H9 (cell line): Measurements from ENCODE around the gene CSNK1A1. TPM values are rescaled to one million over a fixed set of nuclear protein-coding genes. Genes with fewer than 3 reads are reported as not detected.
A peak's percentile ranks its signal among the peaks of the same experiment; 100 is the strongest.

ENCODE experiments used
- DNase-seq: peaks from one replicate; pipeline ENCODE4 v3.0.0-alpha.2; 2017
- H2AFZ ChIP-seq: one replicate; pipeline ENCODE4 v1.6.1; 2013; ENCODE audit warnings: mild to moderate bottlenecking, low read length, control low read depth, moderate library complexity
- H2AK5ac ChIP-seq: 2 replicates; pipeline ENCODE4 v1.6.1; 2013; ENCODE audit warnings: low read length, control low read depth, mixed read lengths; ENCODE audit not compliant: insufficient read length
- H2BK120ac ChIP-seq: one replicate; pipeline ENCODE4 v1.6.1; 2013; ENCODE audit warnings: low read depth, mild to moderate bottlenecking, low read length, control low read depth, inconsistent platforms; ENCODE audit not compliant: poor library complexity, severe bottlenecking
- H2BK12ac ChIP-seq: 2 replicates; pipeline ENCODE4 v1.6.1; 2013; ENCODE audit warnings: low read length, control low read depth, mixed read lengths, low read depth; ENCODE audit not compliant: insufficient read length
- H2BK15ac ChIP-seq: 2 replicates; pipeline ENCODE4 v1.6.1; 2013; ENCODE audit warnings: low read depth, low read length, control low read depth
- H2BK20ac ChIP-seq: one replicate; pipeline ENCODE4 v1.6.1; 2013; ENCODE audit warnings: low read depth, mild to moderate bottlenecking, low read length, control low read depth, inconsistent platforms; ENCODE audit not compliant: poor library complexity, severe bottlenecking
- H2BK5ac ChIP-seq: 2 replicates; pipeline ENCODE4 v1.6.1; 2013; ENCODE audit warnings: low read length, control low read depth, mixed read lengths; ENCODE audit not compliant: insufficient read length
- H3K14ac ChIP-seq: 2 replicates; pipeline ENCODE4 v1.6.1; 2013; ENCODE audit warnings: low read length, control low read depth; ENCODE audit not compliant: insufficient read depth
- H3K18ac ChIP-seq: 2 replicates; pipeline ENCODE4 v1.6.1; 2013; ENCODE audit warnings: low read depth, mild to moderate bottlenecking, mixed read lengths, low read length, control low read depth; ENCODE audit not compliant: insufficient read length
- H3K23ac ChIP-seq: 2 replicates; pipeline ENCODE4 v1.6.1; 2013; ENCODE audit warnings: low read length, control low read depth, mixed read lengths, low read depth; ENCODE audit not compliant: insufficient read length
- H3K23me2 ChIP-seq: 2 replicates; pipeline ENCODE4 v1.6.1; 2013; ENCODE audit warnings: low read depth, mild to moderate bottlenecking, mixed read lengths, low read length, control low read depth; ENCODE audit not compliant: insufficient read length, poor library complexity, severe bottlenecking
- H3K27ac ChIP-seq: 2 replicates; pipeline ENCODE4 v1.5.1; 2013; ENCODE audit warnings: low read length, control low read depth, mixed read lengths, low read depth; ENCODE audit not compliant: insufficient read length
- H3K27me3 ChIP-seq: 2 replicates; pipeline ENCODE4 v1.6.1; 2013; ENCODE audit warnings: low read length, control low read depth, inconsistent platforms; ENCODE audit not compliant: insufficient read depth
- H3K4ac ChIP-seq: 2 replicates; pipeline ENCODE4 v1.6.1; 2013; ENCODE audit warnings: low read depth, mild to moderate bottlenecking, control low read depth, inconsistent platforms, low read length, moderate library complexity
- H3K4me1 ChIP-seq: 2 replicates; pipeline ENCODE4 v1.6.1; 2013; ENCODE audit warnings: low read length, control low read depth, inconsistent platforms; ENCODE audit not compliant: insufficient read depth
- H3K4me2 ChIP-seq: 2 replicates; pipeline ENCODE4 v1.6.1; 2013; ENCODE audit warnings: low read length, control low read depth, mixed read lengths; ENCODE audit not compliant: insufficient read length, insufficient read depth
- H3K56ac ChIP-seq: 2 replicates; pipeline ENCODE4 v1.6.1; 2013; ENCODE audit warnings: low read depth, mild to moderate bottlenecking, mixed read lengths, low read length, control low read depth; ENCODE audit not compliant: insufficient read length
- H3K79me1 ChIP-seq: 2 replicates; pipeline ENCODE4 v1.6.1; 2013; ENCODE audit warnings: low read depth, mild to moderate bottlenecking, moderate library complexity, low read length, control low read depth, inconsistent platforms; ENCODE audit not compliant: insufficient read depth, poor library complexity, severe bottlenecking
- H3K79me2 ChIP-seq: 2 replicates; pipeline ENCODE4 v1.6.1; 2013; ENCODE audit warnings: low read length, control low read depth, inconsistent platforms; ENCODE audit not compliant: insufficient read depth
- H3K9ac ChIP-seq: 2 replicates; pipeline ENCODE4 v1.6.1; 2013; ENCODE audit warnings: low read length, control low read depth, mixed read lengths; ENCODE audit not compliant: insufficient read length; ENCODE audit errors: extremely low read depth
- H3K9me3 ChIP-seq: one replicate; pipeline ENCODE4 v1.6.1; 2013; ENCODE audit warnings: low read depth, low read length, inconsistent platforms; ENCODE audit not compliant: control insufficient read depth
- H3T11ph ChIP-seq: one replicate; pipeline ENCODE4 v1.6.1; 2013; ENCODE audit warnings: mild to moderate bottlenecking, low read length, control low read depth, inconsistent platforms
- H4K20me1 ChIP-seq: one replicate; pipeline ENCODE4 v1.6.1; 2013; ENCODE audit not compliant: control insufficient read depth, insufficient read length, insufficient read depth
- H4K5ac ChIP-seq: 2 replicates; pipeline ENCODE4 v1.6.1; 2013; ENCODE audit warnings: low read depth, mild to moderate bottlenecking, mixed read lengths, low read length, control low read depth; ENCODE audit not compliant: insufficient read length
- H4K8ac ChIP-seq: replicated peaks from 2 replicates; pipeline ENCODE4 v1.6.1; 2013; ENCODE audit warnings: low read length, control low read depth, mixed read lengths, low read depth; ENCODE audit not compliant: insufficient read length
- H4K91ac ChIP-seq: 2 replicates; pipeline ENCODE4 v1.6.1; 2013; ENCODE audit warnings: low read depth, mild to moderate bottlenecking, moderate library complexity, mixed read lengths, low read length, control low read depth; ENCODE audit not compliant: insufficient read length
- H3K27ac Mint-ChIP-seq, 3 experiments: 2 replicates in 2 of 3; 3 replicates in 1 of 3; pipeline ENCODE4 v1.8.0; 2020 to 2021; ENCODE audit warnings: mixed read lengths in 3 of 3, mild to moderate bottlenecking in 1 of 3, moderate library complexity in 1 of 3
- H3K27me3 Mint-ChIP-seq: 2 replicates; pipeline ENCODE4 v1.8.0; 2021; ENCODE audit warnings: low read depth, mild to moderate bottlenecking, moderate library complexity, mixed read lengths
- H3K36me3 Mint-ChIP-seq, 3 experiments: 2 replicates in 2 of 3; 3 replicates in 1 of 3; pipeline ENCODE4 v1.8.0; 2020 to 2021; ENCODE audit warnings: low read depth in 3 of 3, mixed read lengths in 3 of 3; ENCODE audit not compliant: insufficient read depth in 1 of 3
- H3K4me1 Mint-ChIP-seq, 2 experiments: 2 replicates each; pipeline ENCODE4 v1.8.0; 2020; ENCODE audit warnings: mixed read lengths in 2 of 2
- H3K4me3 Mint-ChIP-seq, 2 experiments: 2 replicates in 1 of 2; 3 replicates in 1 of 2; pipeline ENCODE4 v1.8.0; 2020 to 2021; ENCODE audit warnings: mild to moderate bottlenecking in 2 of 2, mixed read lengths in 2 of 2, moderate library complexity in 1 of 2
- H3K9me3 Mint-ChIP-seq, 2 experiments: 2 replicates in 1 of 2; 3 replicates in 1 of 2; pipeline ENCODE4 v1.8.0; 2020; ENCODE audit warnings: mild to moderate bottlenecking in 2 of 2, mixed read lengths in 2 of 2, moderate library complexity in 1 of 2
- WGBS: extraction: QIAGEN DNeasy Blood & Tissue Kit; methylation state at CpG from one replicate; pipeline ENCODE4 v1.1.7; 2013; ENCODE audit warnings: missing lambda C conversion rate, low lambda C conversion rate, mixed read lengths; ENCODE audit not compliant: insufficient read length; ENCODE audit errors: extremely low coverage; 5-methylcytosine and 5-hydroxymethylcytosine counted together
- total RNA-seq: library from RNA; stranded (reverse); gene quantifications from 2 replicates; pipeline ENCODE4 v1.2.1, GENCODE V29; 2021
- TF ChIP-seq, protein P1 (sequence below): fragments of 200-600 bp; sonication (generic); conservative IDR thresholded peaks from 3 replicates; pipeline ENCODE4 v1.8.0; 2021; ENCODE audit warnings: antibody characterized with exemption, mild to moderate bottlenecking

Gene CSNK1A1
- total RNA-seq, 1 experiment from 2014 or later, result 310 TPM

DNA sequence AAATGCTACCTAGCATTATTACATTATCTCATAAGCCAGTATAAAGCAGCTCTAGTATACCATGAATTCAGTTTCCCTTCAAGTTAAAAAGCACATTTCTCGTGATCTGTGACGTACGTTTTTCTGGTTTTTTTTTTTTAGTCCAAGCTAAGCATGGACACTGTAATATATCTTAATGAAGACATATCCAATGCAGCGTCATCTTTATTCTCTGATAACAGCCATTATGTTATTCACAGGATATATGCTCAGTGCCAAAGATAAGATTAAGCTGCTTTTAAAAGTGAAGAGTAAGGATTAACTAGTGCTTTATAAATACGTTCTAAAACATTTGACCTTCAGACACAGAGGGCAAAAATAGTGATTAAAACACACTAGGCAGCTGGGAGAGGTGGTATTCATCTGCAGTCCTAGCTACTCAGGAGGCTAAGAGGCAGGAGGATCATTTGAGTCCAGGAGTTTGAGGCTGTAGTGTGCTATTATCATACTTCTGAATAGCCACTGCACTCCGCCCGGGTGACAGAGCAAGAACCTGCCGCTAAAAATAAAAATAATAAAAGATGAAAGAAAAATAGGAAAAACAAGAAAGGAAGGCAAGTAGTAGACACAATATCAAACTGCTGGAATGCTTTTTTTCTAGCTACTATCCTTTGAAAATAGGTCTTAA, 7.7 kb downstream of the CSNK1A1 start:
- DNase-seq, result no peak
- H4K8ac ChIP-seq, result no peak overlapping the region
- no peak overlapping the region for H3K14ac ChIP-seq
- Mint-ChIP-seq H3K27me3 (no peaks in the 10 kb centered on the region), H3K9me3 (no peaks in the 10 kb centered on the region; a peak in 1 of 5 replicates), H3K36me3 (peaks cover 44 to 66% (median 66%) of the 10 kb centered on the region in 3 experiments; a peak in 6 of 7 replicates), H3K4me1 (peaks cover 37 to 50% of the 10 kb centered on the region in 2 experiments), H3K27ac (peak overlapping the region in 1 of 3 experiments; percentile 82; a peak in 2 of 7 replicates), H3K4me3 (no peak overlapping the region)
- no peak overlapping the region for H3K9ac ChIP-seq
- H3K79me2 ChIP-seq, result peaks cover 81% of the 10 kb centered on the region; the same call in 1 of the 2 replicates
- no peak overlapping the region for H3T11ph ChIP-seq
- H3K56ac ChIP-seq, result no peak overlapping the region
- no peak overlapping the region for H2AK5ac ChIP-seq
- H2AFZ ChIP-seq, result no peak overlapping the region
- no peak overlapping the region for H3K23ac ChIP-seq
- no peaks in the 10 kb centered on the region for H3K27me3 ChIP-seq
- H2BK120ac ChIP-seq, result no peak overlapping the region
- H3K27ac ChIP-seq, result no peak overlapping the region
- no peak overlapping the region for H4K91ac ChIP-seq
- no peak overlapping the region for H2BK20ac ChIP-seq
- no peak overlapping the region for H3K4ac ChIP-seq
- no peaks in the 10 kb centered on the region; the same call in 1 of the 2 replicates for H3K4me1 ChIP-seq
- no peaks in the 10 kb centered on the region for H3K9me3 ChIP-seq
- no peak overlapping the region for H2BK15ac ChIP-seq
- H2BK12ac ChIP-seq, result no peak overlapping the region
- no peak overlapping the region for H3K18ac ChIP-seq
- TF ChIP-seq, protein P1, sequence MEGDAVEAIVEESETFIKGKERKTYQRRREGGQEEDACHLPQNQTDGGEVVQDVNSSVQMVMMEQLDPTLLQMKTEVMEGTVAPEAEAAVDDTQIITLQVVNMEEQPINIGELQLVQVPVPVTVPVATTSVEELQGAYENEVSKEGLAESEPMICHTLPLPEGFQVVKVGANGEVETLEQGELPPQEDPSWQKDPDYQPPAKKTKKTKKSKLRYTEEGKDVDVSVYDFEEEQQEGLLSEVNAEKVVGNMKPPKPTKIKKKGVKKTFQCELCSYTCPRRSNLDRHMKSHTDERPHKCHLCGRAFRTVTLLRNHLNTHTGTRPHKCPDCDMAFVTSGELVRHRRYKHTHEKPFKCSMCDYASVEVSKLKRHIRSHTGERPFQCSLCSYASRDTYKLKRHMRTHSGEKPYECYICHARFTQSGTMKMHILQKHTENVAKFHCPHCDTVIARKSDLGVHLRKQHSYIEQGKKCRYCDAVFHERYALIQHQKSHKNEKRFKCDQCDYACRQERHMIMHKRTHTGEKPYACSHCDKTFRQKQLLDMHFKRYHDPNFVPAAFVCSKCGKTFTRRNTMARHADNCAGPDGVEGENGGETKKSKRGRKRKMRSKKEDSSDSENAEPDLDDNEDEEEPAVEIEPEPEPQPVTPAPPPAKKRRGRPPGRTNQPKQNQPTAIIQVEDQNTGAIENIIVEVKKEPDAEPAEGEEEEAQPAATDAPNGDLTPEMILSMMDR, result no peak
- no peaks in the 10 kb centered on the region for H4K20me1 ChIP-seq
- no peak overlapping the region for H4K5ac ChIP-seq
- H3K23me2 ChIP-seq, result no peaks in the 10 kb centered on the region
- H3K4me2 ChIP-seq, result no peak overlapping the region
- no peak overlapping the region for H2BK5ac ChIP-seq
- peaks cover 3% of the 10 kb centered on the region for H3K79me1 ChIP-seq
- no CpG with 5 or more reads among the region's 8 CpGs for WGBS
